Natural killer cell (primary cell): ENCODE data around the gene CLCA1. TPM values are rescaled to one million over a fixed set of nuclear protein-coding genes. Genes with fewer than 3 reads are reported as not detected.

ENCODE experiments used
- ATAC-seq, 3 donors: fragments of 150-1000 bp in 2 of 3; fragments of 200-7000 bp in 1 of 3; cut with Tn5 transposase; 1 replicate in 1 of 3; 2 replicates in 2 of 3; pipeline ENCODE4 v1.10.0; 2021; ENCODE audit warnings: mild to moderate bottlenecking in 2 of 3, moderate library complexity in 2 of 3
- DNase-seq, 2 donors: peaks; one replicate each; pipeline versions ENCODE4 v3.0.0 to v3.0.0-alpha.2; 2013 to 2021; ENCODE audit warnings: mixed read lengths in 1 of 2
- H3K27ac ChIP-seq: one replicate; pipeline ENCODE4 v1.5.1; 2013; ENCODE audit warnings: mild to moderate bottlenecking, low read length
- H3K27me3 ChIP-seq: one replicate; pipeline ENCODE4 v1.6.1; 2013; ENCODE audit warnings: low read length; ENCODE audit not compliant: control insufficient read depth, insufficient read depth
- H3K36me3 ChIP-seq: one replicate; pipeline ENCODE4 v1.6.1; 2013; ENCODE audit warnings: low read length; ENCODE audit not compliant: control insufficient read depth, insufficient read depth
- H3K4me1 ChIP-seq: one replicate; pipeline ENCODE4 v1.6.1; 2013; ENCODE audit warnings: low read length; ENCODE audit not compliant: control insufficient read depth, insufficient read depth
- H3K4me3 ChIP-seq: one replicate; pipeline ENCODE4 v1.5.1; 2013; ENCODE audit warnings: low read length
- H3K9me3 ChIP-seq: one replicate; pipeline ENCODE4 v1.6.1; 2013; ENCODE audit warnings: low read length; ENCODE audit not compliant: control insufficient read depth, insufficient read depth
- H3K27ac Mint-ChIP-seq, 2 donors: one replicate each; pipeline ENCODE4 v1.8.0; 2022; ENCODE audit warnings: mild to moderate bottlenecking in 2 of 2, mixed read lengths in 2 of 2, moderate library complexity in 1 of 2
- H3K27me3 Mint-ChIP-seq, 2 donors: one replicate each; pipeline ENCODE4 v1.8.0; 2022; ENCODE audit warnings: low read depth in 2 of 2, mixed read lengths in 2 of 2
- H3K36me3 Mint-ChIP-seq: one replicate; pipeline ENCODE4 v1.8.0; 2022; ENCODE audit warnings: mixed read lengths
- H3K4me1 Mint-ChIP-seq, 2 donors: one replicate each; pipeline ENCODE4 v1.8.0; 2022; ENCODE audit warnings: mixed read lengths in 2 of 2
- H3K4me3 Mint-ChIP-seq: one replicate; pipeline ENCODE4 v1.8.0; 2022; ENCODE audit warnings: mild to moderate bottlenecking, moderate library complexity, mixed read lengths
- H3K9me3 Mint-ChIP-seq, 2 donors: one replicate each; pipeline ENCODE4 v1.8.0; 2022; ENCODE audit warnings: mixed read lengths in 2 of 2
- CTCF ChIP-seq: fragments of 200-600 bp; IDR thresholded peaks from one replicate; pipeline ENCODE4 v1.8.0; 2022; ENCODE audit warnings: antibody characterized with exemption
- WGBS: methylation state at CpG from one replicate; pipeline ENCODE4 v1.1.7; 2013; ENCODE audit warnings: missing lambda C conversion rate; ENCODE audit not compliant: insufficient coverage; 5-methylcytosine and 5-hydroxymethylcytosine counted together
- intact Hi-C: fragments of 100-400 bp; cut with micrococcal nuclease; formaldehyde crosslinking; loops from one replicate; pipeline ENCODE4 v1.14.2; 2022
- total RNA-seq, 4 donors: library from RNA; stranded (reverse); fragments of 120-200 nt in 1 of 4; gene quantifications; one replicate each; pipeline versions ENCODE4 v1.2.3 to v1.2.4, GENCODE V29; 2013 to 2022

Gene CLCA1
- total RNA-seq, 3 donors from 2014 or later (not counting 1 experiment from before 2014, with no cell fraction given): not detected

GRCh38 chr1:86472152-86472551, 3.4 kb downstream of the CLCA1 start:
- H3K9me3 ChIP-seq: no peaks in the 10 kb centered on the region
- DNase-seq (no peak), ATAC-seq (no peak)
- Mint-ChIP-seq H3K4me1 (no peaks in the 10 kb centered on the region), H3K4me3 (no peak overlapping the region), H3K27me3 (peaks cover 12 to 22% of the 10 kb centered on the region in 2 donors), H3K36me3 (no peaks in the 10 kb centered on the region), H3K27ac (no peak overlapping the region), H3K9me3 (no peaks in the 10 kb centered on the region)
- H3K36me3 ChIP-seq: no peaks in the 10 kb centered on the region
- WGBS: 80% methylated on average over 4 of the region's 4 CpGs
- peaks cover 3% of the 10 kb centered on the region for H3K27me3 ChIP-seq
- intact Hi-C loops: loop anchor here (5.0 to 10.0 kb wide), 2 partner anchors 215 to 273 kb away; no protein-coding TSS in a partner anchor
- TF ChIP-seq CTCF: no peak
- no peak overlapping the region for H3K4me3 ChIP-seq
- H3K27ac ChIP-seq: no peak overlapping the region
- no peaks in the 10 kb centered on the region for H3K4me1 ChIP-seq

GRCh38 chr1:86472767-86473166, 4.0 kb downstream of the CLCA1 start:
- Mint-ChIP-seq H3K4me3 (no peak overlapping the region), H3K36me3 (no peaks in the 10 kb centered on the region), H3K27ac (no peak overlapping the region), H3K4me1 (no peaks in the 10 kb centered on the region), H3K27me3 (peaks cover 12 to 22% of the 10 kb centered on the region in 2 donors), H3K9me3 (no peaks in the 10 kb centered on the region)
- ATAC-seq (no peak), DNase-seq (no peak)
- Histone ChIP-seq H3K9me3 (no peaks in the 10 kb centered on the region), H3K4me1 (no peaks in the 10 kb centered on the region), H3K27ac (no peak overlapping the region), H3K36me3 (no peaks in the 10 kb centered on the region), H3K4me3 (no peak overlapping the region), H3K27me3 (peaks cover 3% of the 10 kb centered on the region)
- 83% methylated on average over 3 of the region's 3 CpGs for WGBS
- intact Hi-C loops: loop anchor here (5.0 to 10.0 kb wide), 2 partner anchors 215 to 272 kb away; no protein-coding TSS in a partner anchor
- TF ChIP-seq CTCF: no peak

GRCh38 chr1:86477256-86477655, 8.5 kb downstream of the CLCA1 start:
- Mint-ChIP-seq H3K27me3 (peaks cover 0 to 5% of the 10 kb centered on the region in 2 donors), H3K36me3 (no peaks in the 10 kb centered on the region), H3K9me3 (no peaks in the 10 kb centered on the region), H3K4me3 (no peak overlapping the region), H3K27ac (no peak overlapping the region), H3K4me1 (no peaks in the 10 kb centered on the region)
- WGBS: 82% methylated on average over 4 of the region's 4 CpGs
- peaks cover 3% of the 10 kb centered on the region for H3K27me3 ChIP-seq
- no peak overlapping the region for H3K27ac ChIP-seq
- TF ChIP-seq CTCF: no peak
- no peak for DNase-seq
- ATAC-seq: no peak
- no peaks in the 10 kb centered on the region for H3K4me1 ChIP-seq
- no peaks in the 10 kb centered on the region for H3K36me3 ChIP-seq
- intact Hi-C loops: loop anchor here (10.0 kb wide), 1 partner anchor 268 kb away; no protein-coding TSS in a partner anchor
- H3K9me3 ChIP-seq: no peaks in the 10 kb centered on the region
- no peak overlapping the region for H3K4me3 ChIP-seq

- 90% methylated on average over 4 of the region's 4 CpGs for WGBS
- intact Hi-C loops: loop anchor here (10.0 kb wide), 1 partner anchor 267 kb away; no protein-coding TSS in a partner anchor
- H3K4me3 ChIP-seq: no peak overlapping the region
- no peak overlapping the region for H3K27ac ChIP-seq
- H3K27ac Mint-ChIP-seq: no peak overlapping the region
- H3K9me3 Mint-ChIP-seq: no peaks in the 10 kb centered on the region
- no peaks in the 10 kb centered on the region for H3K36me3 Mint-ChIP-seq
- peaks cover 3% of the 10 kb centered on the region for H3K27me3 ChIP-seq
- ATAC-seq (no peak), DNase-seq (no peak)
- H3K36me3 ChIP-seq: no peaks in the 10 kb centered on the region
- H3K4me3 Mint-ChIP-seq: no peak overlapping the region
- no peak for TF ChIP-seq CTCF
- H3K4me1 ChIP-seq: no peaks in the 10 kb centered on the region
- no peaks in the 10 kb centered on the region for H3K9me3 ChIP-seq
- no peaks in the 10 kb centered on the region for H3K4me1 Mint-ChIP-seq
- peaks cover 0 to 3% of the 10 kb centered on the region in 2 donors for H3K27me3 Mint-ChIP-seq
Observed at GRCh38 chr1:86477682-86478081, 9.0 kb downstream of the CLCA1 start.
